BLaER1 treated with 17β-estradiol and CSF1 and Interleukin-3, amounts not matched to agents 10 nM and 100 nM (cell line): ENCODE measurements around the gene AKR1C8.
"Not testable (repeated sequence)": the region's sequence is repeated elsewhere in the genome, so short reads cannot be mapped to it uniquely, and the experiment has no call there.

Experiments used
- H3K27ac ChIP-seq, 11 experiments: shearing (Covaris generic); formaldehyde crosslinking; 2 replicates each; pipeline ENCODE4 v1.8.1; 2022
- H3K27me3 ChIP-seq, 11 experiments: shearing (Covaris generic); formaldehyde crosslinking; 2 replicates each; pipeline ENCODE4 v1.8.1; 2022
- H3K36me3 ChIP-seq, 11 experiments: shearing (Covaris generic); formaldehyde crosslinking; 2 replicates each; pipeline ENCODE4 v1.8.1; 2022
- H3K4me1 ChIP-seq, 10 experiments: shearing (Covaris generic); formaldehyde crosslinking; 2 replicates each; pipeline ENCODE4 v1.8.1; 2022
- H3K4me2 ChIP-seq, 11 experiments: shearing (Covaris generic); formaldehyde crosslinking; 2 replicates each; pipeline ENCODE4 v1.8.1; 2022
- H3K4me3 ChIP-seq, 10 experiments: shearing (Covaris generic); formaldehyde crosslinking; 2 replicates each; pipeline ENCODE4 v1.8.1; 2022
- H3K9ac ChIP-seq, 11 experiments: shearing (Covaris generic); formaldehyde crosslinking; 2 replicates each; pipeline ENCODE4 v1.8.1; 2022
- H3K9me3 ChIP-seq, 11 experiments: shearing (Covaris generic); formaldehyde crosslinking; replicated peaks in 1 of 11; 2 replicates each; pipeline ENCODE4 v1.8.1; 2022
- H4K20me1 ChIP-seq, 11 experiments: shearing (Covaris generic); formaldehyde crosslinking; 2 replicates each; pipeline ENCODE4 v1.8.1; 2022
- Cebpa-rat ChIP-seq, 11 experiments: shearing (Covaris generic); IDR thresholded peaks; 2 replicates each; pipeline ENCODE4 v1.8.1; 2022

The AKR1C8 gene

DNA sequence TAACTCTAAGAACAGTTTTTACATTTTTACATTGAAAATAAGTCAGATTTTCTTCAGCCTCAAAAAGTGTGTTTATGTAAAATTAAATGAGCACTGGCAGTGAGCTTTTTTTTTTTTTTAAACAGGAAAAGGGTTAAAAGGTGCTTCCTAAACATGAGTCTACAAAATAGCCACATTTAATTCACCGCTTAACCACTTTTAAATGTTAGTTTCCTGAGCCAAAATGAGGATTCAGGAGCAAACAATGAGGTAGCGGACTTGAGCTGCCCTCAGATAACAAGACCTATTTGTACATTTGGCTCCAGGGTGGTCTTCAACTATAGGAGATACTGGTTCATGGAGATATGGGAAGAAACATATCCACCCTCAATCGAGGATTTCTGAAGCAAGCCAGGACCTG is 67.9 kb downstream of the AKR1C8 start:
- Histone ChIP-seq H3K9ac (no peak overlapping the region), H4K20me1 (no peaks in the 10 kb centered on the region), H3K4me3 (no peak overlapping the region), H3K9me3 (peaks cover 11 to 29% (median 16%) of the 10 kb centered on the region in 11 experiments; a peak in 21 of 22 replicates), H3K27ac (no peak overlapping the region), H3K4me2 (peak overlapping the region in 6 of 11 experiments; percentile 7 to 39 (median 22); a peak in 6 of 22 replicates), H3K27me3 (no peaks in the 10 kb centered on the region), H3K4me1 (peaks cover 0 to 17% (median 12%) of the 10 kb centered on the region in 10 experiments; a peak in 12 of 20 replicates), H3K36me3 (no peaks in the 10 kb centered on the region)
- TF ChIP-seq Cebpa-rat (IDR thresholded peaks at IDR 0.05), result no peak

- Histone ChIP-seq H3K4me2 (peak overlapping the region in 7 of 11 experiments; percentile 13 to 41 (median 24); a peak in 10 of 22 replicates), H3K9me3 (peaks cover 10 to 28% (median 16%) of the 10 kb centered on the region in 11 experiments; a peak in 21 of 22 replicates), H3K27ac (no peak overlapping the region), H3K4me1 (peaks cover 0 to 17% (median 12%) of the 10 kb centered on the region in 10 experiments; a peak in 12 of 20 replicates), H3K4me3 (no peak overlapping the region), H3K27me3 (no peaks in the 10 kb centered on the region), H3K9ac (no peak overlapping the region), H4K20me1 (no peaks in the 10 kb centered on the region), H3K36me3 (no peaks in the 10 kb centered on the region)
- no peak for TF ChIP-seq Cebpa-rat (IDR thresholded peaks at IDR 0.05)
These were observed 68.3 kb downstream of the AKR1C8 start for GRCh38 chr10:5116621-5117020.

DNA sequence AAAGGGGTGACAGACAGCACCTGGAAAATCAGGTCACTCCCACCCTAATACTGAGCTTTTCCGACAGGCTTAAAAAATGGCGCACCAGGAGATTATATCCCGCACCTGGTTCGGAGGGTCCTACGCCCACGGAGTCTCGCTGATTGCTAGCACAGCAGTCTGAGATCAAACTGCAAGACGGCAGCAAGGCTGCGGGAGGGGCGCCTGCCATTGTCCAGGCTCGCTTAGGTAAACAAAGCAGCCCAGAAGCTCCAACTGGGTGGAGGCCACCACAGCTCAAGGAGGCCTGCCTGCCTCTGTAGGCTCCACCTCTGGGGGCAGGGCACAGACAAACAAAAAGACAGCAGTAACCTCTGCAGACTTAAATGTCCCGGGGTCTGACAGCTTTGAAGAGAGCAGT is 75.1 kb downstream of the AKR1C8 start:
- not testable (repeated sequence) for H3K9me3 ChIP-seq, H3K4me2 ChIP-seq, H3K4me3 ChIP-seq, H4K20me1 ChIP-seq, H3K36me3 ChIP-seq, H3K9ac ChIP-seq, H3K27me3 ChIP-seq, H3K4me1 ChIP-seq, H3K27ac ChIP-seq

DNA sequence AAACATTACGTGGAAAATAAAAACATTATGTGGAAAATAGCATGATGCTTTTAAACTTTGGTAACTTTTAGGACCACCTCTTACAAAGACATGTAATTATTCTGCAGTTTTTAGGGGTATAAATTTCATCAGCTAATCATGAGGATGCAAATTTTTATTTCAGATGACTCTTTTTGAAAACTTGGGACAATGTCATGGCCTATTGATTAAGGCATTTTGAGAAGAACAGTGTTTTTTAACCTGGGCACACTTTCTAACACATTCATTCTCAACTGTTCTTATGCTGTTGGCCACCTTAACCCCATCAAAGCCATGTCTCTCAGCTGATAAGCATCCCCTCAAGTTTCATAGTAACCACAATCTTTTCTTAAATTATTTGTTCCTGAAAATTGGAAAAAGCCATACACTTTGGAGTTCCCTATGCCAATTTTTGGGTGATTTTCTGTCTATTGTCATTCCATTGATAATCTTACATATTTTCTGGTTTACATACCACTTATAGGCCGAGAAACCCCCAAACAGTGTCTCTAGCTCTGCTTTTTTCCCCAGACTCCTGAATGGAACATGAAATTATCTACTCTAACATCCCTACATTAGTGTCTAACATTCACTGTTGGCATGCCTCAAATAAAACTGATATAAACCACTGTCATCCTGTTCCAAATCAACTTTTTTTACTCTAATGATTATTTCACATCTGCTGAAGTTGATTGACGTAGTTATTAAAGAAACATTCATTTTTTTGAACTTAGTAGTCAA is 76.1 kb downstream of the AKR1C8 start:
- H3K27me3 ChIP-seq, result no peaks in the 10 kb centered on the region
- no peaks in the 10 kb centered on the region for H3K4me1 ChIP-seq
- TF ChIP-seq Cebpa-rat (IDR thresholded peaks at IDR 0.05), result no peak
- no peak overlapping the region for H3K4me3 ChIP-seq
- no peaks in the 10 kb centered on the region; a peak in 2 of 22 replicates for H3K36me3 ChIP-seq
- H3K9me3 ChIP-seq, result no peaks in the 10 kb centered on the region
- H3K4me2 ChIP-seq, result no peak overlapping the region
- H3K27ac ChIP-seq, result no peak overlapping the region
- H3K9ac ChIP-seq, result no peak overlapping the region
- H4K20me1 ChIP-seq, result no peaks in the 10 kb centered on the region

GRCh38 chr10:5107860-5108526 is 77.0 kb downstream of the AKR1C8 start:
- H3K27ac ChIP-seq, result no peak overlapping the region
- H3K9me3 ChIP-seq, result no peaks in the 10 kb centered on the region
- H4K20me1 ChIP-seq, result no peaks in the 10 kb centered on the region
- TF ChIP-seq Cebpa-rat (IDR thresholded peaks at IDR 0.05), result no peak
- H3K4me1 ChIP-seq, result no peaks in the 10 kb centered on the region
- no peak overlapping the region for H3K4me2 ChIP-seq
- no peaks in the 10 kb centered on the region; a peak in 2 of 22 replicates for H3K36me3 ChIP-seq
- H3K27me3 ChIP-seq, result no peaks in the 10 kb centered on the region
- no peak overlapping the region for H3K4me3 ChIP-seq
- no peak overlapping the region for H3K9ac ChIP-seq

DNA sequence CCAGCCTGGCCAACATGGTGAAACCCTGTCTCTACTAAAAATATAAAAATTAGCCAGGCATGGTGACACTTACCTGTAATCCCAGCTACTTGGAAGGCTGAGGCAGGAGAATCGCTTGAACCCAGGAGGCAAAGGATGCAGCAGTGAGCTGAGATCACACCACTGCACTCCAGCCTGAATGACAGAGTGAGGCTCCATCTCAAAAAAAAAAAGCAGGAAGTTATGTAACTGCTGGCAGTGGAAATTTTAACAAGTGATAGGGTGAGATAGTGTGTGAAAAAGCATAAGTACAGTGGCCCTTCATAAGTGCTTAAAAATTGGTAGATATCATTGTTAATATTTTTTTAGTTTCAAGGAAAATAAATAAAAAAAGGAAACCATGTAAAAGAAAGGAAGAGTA is 78.4 kb downstream of the AKR1C8 start:
- no peak for TF ChIP-seq Cebpa-rat (IDR thresholded peaks at IDR 0.05)
- Histone ChIP-seq H3K36me3 (no peaks in the 10 kb centered on the region; a peak in 2 of 22 replicates), H3K9me3 (no peaks in the 10 kb centered on the region), H3K4me2 (no peak overlapping the region), H3K4me3 (no peak overlapping the region), H3K27ac (no peak overlapping the region), H3K4me1 (no peaks in the 10 kb centered on the region), H3K27me3 (no peaks in the 10 kb centered on the region), H4K20me1 (no peaks in the 10 kb centered on the region), H3K9ac (no peak overlapping the region)

GRCh38 chr10:5105626-5106025 is 79.3 kb downstream of the AKR1C8 start:
- Histone ChIP-seq H3K9me3 (no peaks in the 10 kb centered on the region), H3K4me2 (no peak overlapping the region), H3K4me3 (no peak overlapping the region), H3K4me1 (no peaks in the 10 kb centered on the region), H4K20me1 (no peaks in the 10 kb centered on the region), H3K27ac (no peak overlapping the region), H3K36me3 (no peaks in the 10 kb centered on the region; a peak in 2 of 22 replicates), H3K27me3 (no peaks in the 10 kb centered on the region), H3K9ac (no peak overlapping the region)
- TF ChIP-seq Cebpa-rat (IDR thresholded peaks at IDR 0.05), result no peak
